HG02798 (cell line): Measurements from ENCODE around the gene KBTBD2.
"Not testable (repeated sequence)": the region's sequence is repeated elsewhere in the genome, so short reads cannot be mapped to it uniquely, and the experiment has no call there.

ENCODE experiments used
- ATAC-seq: cut with Tn5 transposase; IDR thresholded peaks from one replicate; pipeline ENCODE4 v1.9.1; 2021; ENCODE audit warnings: mild to moderate bottlenecking; ENCODE audit not compliant: unreplicated experiment, poor library complexity

The KBTBD2 gene

GRCh38 chr7:32858648-32859047 is 32.9 kb downstream of the KBTBD2 start:
- no peak for ATAC-seq

GRCh38 chr7:32857063-32857462 is 34.5 kb downstream of the KBTBD2 start:
- ATAC-seq: not testable (repeated sequence)

GRCh38 chr7:32855837-32856775 is 35.5 kb downstream of the KBTBD2 start:
- not testable (repeated sequence) for ATAC-seq

GRCh38 chr7:32850654-32851053 is 40.9 kb downstream of the KBTBD2 start:
- not testable (repeated sequence) for ATAC-seq

GRCh38 chr7:32848655-32849054 is 42.9 kb downstream of the KBTBD2 start:
- ATAC-seq: not testable (repeated sequence)

- ATAC-seq: peak; percentile 100
Observed at GRCh38 chr7:32846630-32847225, 44.8 kb downstream of the KBTBD2 start.

- not testable (repeated sequence) for ATAC-seq
Observed at GRCh38 chr7:32844748-32845147, 46.8 kb downstream of the KBTBD2 start.

- ATAC-seq: not testable (repeated sequence)
Observed at GRCh38 chr7:32843763-32844162, 47.8 kb downstream of the KBTBD2 start.

- ATAC-seq: not testable (repeated sequence)
Observed at GRCh38 chr7:32839846-32840245, 51.7 kb downstream of the KBTBD2 start.

GRCh38 chr7:32828996-32829752 is 62.4 kb downstream of the KBTBD2 start:
- ATAC-seq: peak; percentile 94
